HEK293 (cell line): Measurements from ENCODE around the gene ADAR.

Source experiments
- ZNF404 ChIP-seq: fragments of 450-650 bp; formaldehyde crosslinking; IDR thresholded peaks from 2 replicates; pipeline ENCODE4 v1.5.1; 2017; ENCODE audit warnings: missing biosample characterization, missing genetic modification characterization
- TF ChIP-seq, protein P1 (sequence below): fragments of 450-650 bp; formaldehyde crosslinking; IDR thresholded peaks from 2 replicates; pipeline ENCODE4 v1.5.1; 2016; ENCODE audit warnings: missing biosample characterization, missing genetic modification characterization
- TF ChIP-seq, protein P2 (sequence below): fragments of 450-650 bp; formaldehyde crosslinking; conservative IDR thresholded peaks from 2 replicates; pipeline ENCODE4 v1.5.1; 2016; ENCODE audit warnings: low read depth, missing biosample characterization, missing genetic modification characterization

DNA sequence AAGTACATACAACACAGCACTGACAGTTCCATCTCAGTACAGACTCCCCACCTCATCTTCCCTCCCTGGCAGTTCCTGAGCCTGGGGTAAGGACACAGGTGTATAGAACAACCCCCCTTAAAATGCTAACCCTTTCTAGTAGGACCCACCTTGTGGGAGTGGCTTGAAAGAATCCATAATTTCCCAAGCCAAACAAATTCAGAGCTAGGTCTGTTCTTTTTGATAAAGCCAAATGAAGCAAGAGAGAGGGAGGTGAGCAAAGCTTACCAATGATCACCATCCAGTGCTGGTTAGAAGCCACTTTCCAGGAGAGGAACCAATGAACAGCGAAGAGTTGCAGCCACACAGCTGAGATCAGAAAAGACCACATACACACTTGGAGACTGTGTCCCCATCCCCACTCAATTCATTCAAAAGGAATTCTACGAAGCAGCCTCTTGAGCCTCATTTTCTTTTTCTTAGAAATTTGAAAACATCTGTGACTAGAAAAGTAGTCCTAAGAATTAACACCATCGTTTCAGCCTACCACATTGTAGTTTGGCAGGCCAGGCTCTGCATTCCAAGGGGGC, 58.7 kb downstream of the ADAR start:
- TF ChIP-seq, protein P1, sequence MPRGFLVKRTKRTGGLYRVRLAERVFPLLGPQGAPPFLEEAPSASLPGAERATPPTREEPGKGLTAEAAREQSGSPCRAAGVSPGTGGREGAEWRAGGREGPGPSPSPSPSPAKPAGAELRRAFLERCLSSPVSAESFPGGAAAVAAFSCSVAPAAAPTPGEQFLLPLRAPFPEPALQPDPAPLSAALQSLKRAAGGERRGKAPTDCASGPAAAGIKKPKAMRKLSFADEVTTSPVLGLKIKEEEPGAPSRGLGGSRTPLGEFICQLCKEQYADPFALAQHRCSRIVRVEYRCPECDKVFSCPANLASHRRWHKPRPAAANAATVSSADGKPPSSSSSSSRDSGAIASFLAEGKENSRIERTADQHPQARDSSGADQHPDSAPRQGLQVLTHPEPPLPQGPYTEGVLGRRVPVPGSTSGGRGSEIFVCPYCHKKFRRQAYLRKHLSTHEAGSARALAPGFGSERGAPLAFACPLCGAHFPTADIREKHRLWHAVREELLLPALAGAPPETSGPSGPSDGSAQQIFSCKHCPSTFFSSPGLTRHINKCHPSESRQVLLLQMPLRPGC (tag by site-specific recombination): no peak
- TF ChIP-seq, protein P2, sequence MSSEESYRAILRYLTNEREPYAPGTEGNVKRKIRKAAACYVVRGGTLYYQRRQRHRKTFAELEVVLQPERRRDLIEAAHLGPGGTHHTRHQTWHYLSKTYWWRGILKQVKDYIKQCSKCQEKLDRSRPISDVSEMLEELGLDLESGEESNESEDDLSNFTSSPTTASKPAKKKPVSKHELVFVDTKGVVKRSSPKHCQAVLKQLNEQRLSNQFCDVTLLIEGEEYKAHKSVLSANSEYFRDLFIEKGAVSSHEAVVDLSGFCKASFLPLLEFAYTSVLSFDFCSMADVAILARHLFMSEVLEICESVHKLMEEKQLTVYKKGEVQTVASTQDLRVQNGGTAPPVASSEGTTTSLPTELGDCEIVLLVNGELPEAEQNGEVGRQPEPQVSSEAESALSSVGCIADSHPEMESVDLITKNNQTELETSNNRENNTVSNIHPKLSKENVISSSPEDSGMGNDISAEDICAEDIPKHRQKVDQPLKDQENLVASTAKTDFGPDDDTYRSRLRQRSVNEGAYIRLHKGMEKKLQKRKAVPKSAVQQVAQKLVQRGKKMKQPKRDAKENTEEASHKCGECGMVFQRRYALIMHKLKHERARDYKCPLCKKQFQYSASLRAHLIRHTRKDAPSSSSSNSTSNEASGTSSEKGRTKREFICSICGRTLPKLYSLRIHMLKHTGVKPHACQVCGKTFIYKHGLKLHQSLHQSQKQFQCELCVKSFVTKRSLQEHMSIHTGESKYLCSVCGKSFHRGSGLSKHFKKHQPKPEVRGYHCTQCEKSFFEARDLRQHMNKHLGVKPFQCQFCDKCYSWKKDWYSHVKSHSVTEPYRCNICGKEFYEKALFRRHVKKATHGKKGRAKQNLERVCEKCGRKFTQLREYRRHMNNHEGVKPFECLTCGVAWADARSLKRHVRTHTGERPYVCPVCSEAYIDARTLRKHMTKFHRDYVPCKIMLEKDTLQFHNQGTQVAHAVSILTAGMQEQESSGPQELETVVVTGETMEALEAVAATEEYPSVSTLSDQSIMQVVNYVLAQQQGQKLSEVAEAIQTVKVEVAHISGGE (tag by site-specific recombination): no peak
- TF ChIP-seq ZNF404 (tag by site-specific recombination): no peak
